Raji (cell line): ENCODE results near the gene MRGPRX4.

Experiments used
- POLR2A ChIP-seq: IDR thresholded peaks from 2 replicates; pipeline ENCODE4 v1.6.1; 2011; ENCODE audit warnings: low read depth, low read length, control low read depth; ENCODE audit not compliant: insufficient read depth

The MRGPRX4 gene

DNA sequence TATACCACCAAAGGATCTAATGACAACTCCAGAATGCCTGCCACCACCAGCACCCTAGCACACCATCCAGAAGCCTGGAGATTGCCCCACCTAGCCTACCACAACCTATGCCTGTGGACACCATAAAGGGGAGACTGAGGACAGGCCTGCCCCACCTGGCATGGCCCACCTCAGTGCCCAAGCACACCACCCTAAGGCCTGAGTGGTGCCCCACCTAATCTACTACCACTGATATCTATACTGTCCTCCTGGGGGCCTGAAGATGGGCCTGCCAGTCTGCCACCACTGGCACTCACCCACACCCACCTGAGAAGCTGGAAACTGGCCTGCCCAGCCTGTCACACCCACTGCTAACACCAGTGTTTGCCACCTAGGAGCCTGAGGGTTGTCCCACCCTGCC lies 32.1 kb downstream of the MRGPRX4 start:
- TF ChIP-seq POLR2A = no peak

- TF ChIP-seq POLR2A = no peak
These were observed 36.4 kb downstream of the MRGPRX4 start for GRCh38 chr11:18209058-18209457.

GRCh38 chr11:18221274-18221876 lies 48.7 kb downstream of the MRGPRX4 start:
- TF ChIP-seq POLR2A = no peak

DNA sequence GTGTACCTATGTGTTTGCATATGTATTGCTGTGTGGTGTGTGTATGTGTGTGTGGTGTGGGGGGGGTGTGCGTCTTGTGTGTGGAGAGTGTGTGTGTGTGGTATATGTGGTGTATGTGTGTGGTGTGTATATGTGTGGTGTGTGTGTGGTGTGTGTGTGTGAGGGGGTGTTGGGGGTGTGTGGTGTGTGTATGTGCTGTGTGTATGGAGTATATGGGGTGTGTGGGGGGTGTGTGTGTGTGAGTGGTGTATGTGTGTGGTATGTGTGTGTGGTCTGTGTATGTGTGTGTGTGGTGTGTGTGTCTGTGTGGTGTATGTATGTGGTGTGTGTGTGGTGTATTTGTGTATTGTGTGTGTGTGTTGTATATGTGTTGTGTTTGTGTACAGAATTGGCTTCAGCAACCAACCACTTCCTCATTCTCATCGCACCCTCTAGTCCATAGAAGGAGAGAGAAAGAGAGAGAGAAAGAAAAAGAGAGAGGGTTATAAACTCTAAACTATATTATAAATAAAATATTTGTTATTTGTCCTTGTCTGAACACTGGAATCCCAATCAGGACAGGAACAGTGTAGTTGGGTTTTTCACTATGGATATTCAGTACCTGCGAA lies 50.3 kb downstream of the MRGPRX4 start:
- TF ChIP-seq POLR2A = no peak
